ENCODE results near the gene CBX8. TPM values are rescaled to one million over a fixed set of nuclear protein-coding genes. Genes with fewer than 3 reads are reported as not detected.

The CBX8 gene
- total RNA-seq, 4 donors from 2014 or later, result 1.7 to 7.5 (median 2.6) TPM

DNA sequence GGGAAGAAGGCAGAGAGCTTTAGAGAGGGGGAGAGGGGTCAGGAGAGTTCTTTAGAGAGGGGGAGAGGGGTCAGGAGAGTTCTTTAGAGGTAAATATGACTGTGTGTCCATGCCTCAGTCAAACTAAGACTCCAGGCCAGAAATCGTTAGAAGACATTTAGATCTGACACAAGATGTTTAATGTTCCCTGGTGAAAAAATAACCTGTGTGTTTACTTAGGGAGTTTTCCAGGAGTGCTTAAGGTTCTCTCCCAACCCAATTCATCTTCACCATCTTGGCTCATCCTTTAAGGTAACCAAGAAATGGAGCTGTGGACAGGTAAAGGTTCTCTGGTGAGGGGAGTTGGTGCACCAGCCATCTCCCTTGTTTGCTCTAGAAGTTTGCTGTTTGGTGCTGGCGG, 32.6 kb upstream of the CBX8 start:
- Histone ChIP-seq H3K4me1 (peaks cover 25 to 62% (median 37%) of the 10 kb centered on the region in 4 donors), H3K36me3 (peaks cover 0 to 14% (median 11%) of the 10 kb centered on the region in 4 donors), H3K9me3 (no peaks in the 10 kb centered on the region), H3K27ac (replicated peaks in 1 of 4) (no peak overlapping the region), H3K27me3 (peaks cover 0 to 31% (median 4%) of the 10 kb centered on the region in 4 donors), H3K4me3 (no peak overlapping the region)
- intact Hi-C loops (cut with DNase I), result no loop called here
- TF ChIP-seq POLR2A (IDR thresholded peaks at IDR 0.05; ENCODE audit: low read depth) (no peak), EP300 (IDR thresholded peaks at IDR 0.05) (no peak), POLR2AphosphoS5 (IDR thresholded peaks at IDR 0.05) (no peak)
- TF ChIP-seq, protein P1, sequence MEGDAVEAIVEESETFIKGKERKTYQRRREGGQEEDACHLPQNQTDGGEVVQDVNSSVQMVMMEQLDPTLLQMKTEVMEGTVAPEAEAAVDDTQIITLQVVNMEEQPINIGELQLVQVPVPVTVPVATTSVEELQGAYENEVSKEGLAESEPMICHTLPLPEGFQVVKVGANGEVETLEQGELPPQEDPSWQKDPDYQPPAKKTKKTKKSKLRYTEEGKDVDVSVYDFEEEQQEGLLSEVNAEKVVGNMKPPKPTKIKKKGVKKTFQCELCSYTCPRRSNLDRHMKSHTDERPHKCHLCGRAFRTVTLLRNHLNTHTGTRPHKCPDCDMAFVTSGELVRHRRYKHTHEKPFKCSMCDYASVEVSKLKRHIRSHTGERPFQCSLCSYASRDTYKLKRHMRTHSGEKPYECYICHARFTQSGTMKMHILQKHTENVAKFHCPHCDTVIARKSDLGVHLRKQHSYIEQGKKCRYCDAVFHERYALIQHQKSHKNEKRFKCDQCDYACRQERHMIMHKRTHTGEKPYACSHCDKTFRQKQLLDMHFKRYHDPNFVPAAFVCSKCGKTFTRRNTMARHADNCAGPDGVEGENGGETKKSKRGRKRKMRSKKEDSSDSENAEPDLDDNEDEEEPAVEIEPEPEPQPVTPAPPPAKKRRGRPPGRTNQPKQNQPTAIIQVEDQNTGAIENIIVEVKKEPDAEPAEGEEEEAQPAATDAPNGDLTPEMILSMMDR (IDR thresholded peaks at IDR 0.05), result no peak
- WGBS, result 66% methylated on average over 2 of the region's 2 CpGs
- DNase-seq (ENCODE audit: extremely low spot score), result no peak

DNA sequence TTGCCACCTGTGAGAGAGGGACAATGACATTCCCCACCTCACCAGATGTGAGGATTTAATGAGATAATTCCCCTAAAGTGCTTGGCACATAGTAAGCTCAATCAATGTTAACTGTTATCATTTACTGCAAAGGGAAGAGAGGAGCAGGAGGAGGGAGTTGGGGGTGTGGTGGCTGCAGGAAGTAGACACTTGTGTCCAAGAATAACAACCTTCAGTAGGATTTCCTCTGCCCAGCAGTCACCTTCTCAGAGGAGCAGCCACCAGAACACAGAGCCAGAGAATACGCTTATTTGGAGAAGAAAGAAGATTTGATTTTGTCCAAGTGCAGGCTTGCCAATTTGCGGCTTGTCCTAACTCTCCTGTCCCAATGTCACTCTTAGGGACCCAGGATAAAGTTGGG, 32.1 kb upstream of the CBX8 start:
- WGBS, result 61% methylated on average over 2 of the region's 2 CpGs
- H3K4me3 ChIP-seq, result no peak overlapping the region

DNA sequence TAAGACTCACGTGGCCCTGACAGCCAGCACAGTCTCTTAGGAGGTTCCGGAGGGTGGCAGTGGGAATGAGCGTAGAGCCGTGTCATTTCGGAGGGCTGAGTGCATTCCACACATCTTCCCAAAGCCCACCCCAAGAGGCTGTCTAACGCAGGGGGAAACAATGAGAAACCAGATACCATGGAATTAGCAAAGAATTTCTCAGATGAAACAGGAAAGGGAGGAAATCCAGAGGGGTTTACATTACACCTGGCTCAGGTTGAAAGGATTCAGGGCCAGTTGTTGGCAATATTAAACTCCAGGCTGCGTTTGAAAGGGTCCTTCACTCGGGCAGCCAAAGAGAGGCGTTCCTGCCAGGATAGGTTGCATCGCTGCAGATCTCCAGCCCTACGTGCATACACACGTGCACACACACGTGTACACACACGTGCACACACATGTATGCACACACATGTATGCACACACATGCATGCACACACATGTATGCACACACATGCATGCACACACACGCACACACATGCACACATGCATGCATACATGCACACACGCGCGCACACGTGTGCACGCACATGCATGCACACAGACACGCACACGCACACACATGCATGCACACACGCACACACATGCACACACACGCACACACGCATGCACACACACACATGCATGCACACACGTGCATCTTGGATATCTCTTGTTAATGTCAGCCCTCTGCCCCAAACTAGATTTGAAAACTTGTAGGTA, 30.1 kb upstream of the CBX8 start:
- Histone ChIP-seq H3K4me1 (peaks cover 16 to 42% (median 21%) of the 10 kb centered on the region in 4 donors), H3K9me3 (no peaks in the 10 kb centered on the region), H3K27ac (replicated peaks in 1 of 4) (no peak overlapping the region), H3K36me3 (no peaks in the 10 kb centered on the region), H3K4me3 (no peak overlapping the region), H3K27me3 (peaks cover 0 to 24% (median 4%) of the 10 kb centered on the region in 4 donors)
- no peak for DNase-seq (ENCODE audit: extremely low spot score)
- intact Hi-C loops (cut with DNase I), result no loop called here
- TF ChIP-seq EP300 (IDR thresholded peaks at IDR 0.05) (no peak), POLR2AphosphoS5 (IDR thresholded peaks at IDR 0.05) (no peak), POLR2A (IDR thresholded peaks at IDR 0.05; ENCODE audit: low read depth) (no peak)
- TF ChIP-seq, protein P1 (IDR thresholded peaks at IDR 0.05), result no peak
- 77% methylated on average over 26 of the region's 26 CpGs for WGBS

More for the DNA sequence above, 32.1 kb upstream of the CBX8 start:
- H3K27ac ChIP-seq (replicated peaks in 1 of 4), result no peak overlapping the region
- TF ChIP-seq POLR2AphosphoS5 (IDR thresholded peaks at IDR 0.05) (no peak), EP300 (IDR thresholded peaks at IDR 0.05) (no peak), POLR2A (IDR thresholded peaks at IDR 0.05; ENCODE audit: low read depth) (no peak)
- TF ChIP-seq, protein P1 (IDR thresholded peaks at IDR 0.05), result no peak
- peaks cover 0 to 30% (median 4%) of the 10 kb centered on the region in 4 donors for H3K27me3 ChIP-seq
- H3K36me3 ChIP-seq, result peaks cover 0 to 10% (median 7%) of the 10 kb centered on the region in 4 donors
- intact Hi-C loops (cut with DNase I), result no loop called here
- DNase-seq (ENCODE audit: extremely low spot score), result no peak
- no peaks in the 10 kb centered on the region for H3K9me3 ChIP-seq
- H3K4me1 ChIP-seq, result peaks cover 25 to 60% (median 36%) of the 10 kb centered on the region in 4 donors

DNA sequence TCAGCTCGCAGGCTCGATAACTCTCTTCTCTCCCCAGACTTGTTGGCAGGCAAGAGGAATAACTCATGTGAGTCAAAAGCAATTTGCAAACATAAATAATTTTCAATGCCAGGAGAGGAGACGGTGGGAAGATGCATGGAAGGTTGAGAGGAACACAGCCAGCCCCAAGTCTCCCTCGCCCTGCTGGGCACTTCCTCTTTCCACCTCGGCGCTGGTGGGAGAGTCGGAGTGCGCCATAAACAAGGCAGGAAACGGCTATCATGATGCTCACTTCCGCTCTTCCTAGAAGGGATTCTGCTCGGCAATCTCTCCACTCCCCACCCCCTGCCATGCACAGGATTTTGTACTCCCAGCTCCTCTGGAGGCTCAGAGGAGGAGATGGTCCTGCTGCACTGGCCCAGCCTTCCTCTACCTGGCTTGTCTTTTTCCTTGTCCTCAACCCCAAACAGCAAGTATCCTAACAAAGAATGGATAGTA, 29.4 kb upstream of the CBX8 start:
- WGBS, result 42% methylated on average over 11 of the region's 11 CpGs
- TF ChIP-seq POLR2A (IDR thresholded peaks at IDR 0.05; ENCODE audit: low read depth) (no peak), POLR2AphosphoS5 (IDR thresholded peaks at IDR 0.05) (no peak), EP300 (IDR thresholded peaks at IDR 0.05) (no peak)
- TF ChIP-seq, protein P1 (IDR thresholded peaks at IDR 0.05), result no peak
- Histone ChIP-seq H3K4me1 (peaks cover 8 to 34% (median 14%) of the 10 kb centered on the region in 4 donors), H3K36me3 (no peaks in the 10 kb centered on the region), H3K4me3 (no peak overlapping the region), H3K27ac (replicated peaks in 1 of 4) (no peak overlapping the region), H3K27me3 (peaks cover 0 to 22% (median 4%) of the 10 kb centered on the region in 4 donors), H3K9me3 (no peaks in the 10 kb centered on the region)
- DNase-seq (ENCODE audit: extremely low spot score), result no peak
- intact Hi-C loops (cut with DNase I), result no loop called here
